ENCODE measurements around the gene HTR5A. TPM values are rescaled to one million over a fixed set of nuclear protein-coding genes. Genes with fewer than 3 reads are reported as not detected.
"Not testable (repeated sequence)": the region's sequence is repeated elsewhere in the genome, so short reads cannot be mapped to it uniquely, and the experiment has no call there.

Gene HTR5A
- polyA plus RNA-seq, result not detected

- WGBS, 3 donors, result 2 to 3% (median 2%) methylated on average over 44 to 48 of the region's 48 CpGs
- no peak within 1 kb of the TSS for H3K27ac ChIP-seq (ENCODE audit: low read depth, low read length)
Measured at GRCh38 chr7:155069992-155070751, at the start of gene HTR5A. Gene HTR5A (plus strand): TSS chr7:155070324. CDS start chr7:155070900, 576 bp downstream.

- 62 to 72% (median 64%) methylated on average over 5 of the region's 5 CpGs for WGBS, 3 donors
- H3K27ac ChIP-seq (ENCODE audit: low read depth, low read length), result no peak overlapping the region
Measured at GRCh38 chr7:155020996-155021395, 49.1 kb upstream of the HTR5A start.

GRCh38 chr7:155021699-155022145, 48.4 kb upstream of the HTR5A start:
- WGBS, 3 donors, result 57 to 72% (median 68%) methylated on average over 7 of the region's 7 CpGs
- H3K27ac ChIP-seq (ENCODE audit: low read depth, low read length), result no peak overlapping the region

GRCh38 chr7:155027879-155028278, 42.2 kb upstream of the HTR5A start:
- no peak overlapping the region for H3K27ac ChIP-seq (ENCODE audit: low read depth, low read length)
- WGBS, 3 donors, result 92 to 97% (median 96%) methylated on average over 1 of the region's 1 CpG

GRCh38 chr7:155032978-155033377, 37.1 kb upstream of the HTR5A start:
- WGBS, 3 donors, result 68 to 74% (median 68%) methylated on average over 6 of the region's 6 CpGs
- no peak overlapping the region for H3K27ac ChIP-seq (ENCODE audit: low read depth, low read length)

GRCh38 chr7:155034495-155034894, 35.6 kb upstream of the HTR5A start:
- 86 to 91% (median 90%) methylated on average over 15 of the region's 15 CpGs for WGBS, 3 donors
- not testable (repeated sequence) for H3K27ac ChIP-seq (ENCODE audit: low read depth, low read length)

- 78 to 84% (median 82%) methylated on average over 4 of the region's 4 CpGs for WGBS, 3 donors
- no peak overlapping the region for H3K27ac ChIP-seq (ENCODE audit: low read depth, low read length)
Measured at GRCh38 chr7:155038335-155038734, 31.8 kb upstream of the HTR5A start.

GRCh38 chr7:155043756-155044155, 26.4 kb upstream of the HTR5A start:
- 56 to 61% (median 60%) methylated on average over 4 of the region's 4 CpGs for WGBS, 3 donors

GRCh38 chr7:155048006-155048405, 22.1 kb upstream of the HTR5A start:
- 56 to 67% (median 63%) methylated on average over 4 of the region's 4 CpGs for WGBS, 3 donors
- no peak overlapping the region for H3K27ac ChIP-seq (ENCODE audit: low read depth, low read length)

More at GRCh38 chr7:155043756-155044155, 26.4 kb upstream of the HTR5A start:
- no peak overlapping the region for H3K27ac ChIP-seq (ENCODE audit: low read depth, low read length)

- 86 to 93% (median 89%) methylated on average over 4 of the region's 4 CpGs for WGBS, 3 donors
- H3K27ac ChIP-seq (ENCODE audit: low read depth, low read length), result no peak overlapping the region
Measured at GRCh38 chr7:155051355-155051754, 18.8 kb upstream of the HTR5A start.

GRCh38 chr7:155053002-155053401, 17.1 kb upstream of the HTR5A start:
- 69 to 75% (median 70%) methylated on average over 12 of the region's 12 CpGs for WGBS, 3 donors
- no peak overlapping the region for H3K27ac ChIP-seq (ENCODE audit: low read depth, low read length)

- no peak overlapping the region for H3K27ac ChIP-seq (ENCODE audit: low read depth, low read length)
- WGBS, 3 donors, result 82 to 87% (median 83%) methylated on average over 2 of the region's 2 CpGs
Measured at GRCh38 chr7:155054761-155055160, 15.4 kb upstream of the HTR5A start.

- no peak overlapping the region for H3K27ac ChIP-seq (ENCODE audit: low read depth, low read length)
- WGBS, 3 donors, result 72 to 73% (median 73%) methylated on average over 7 of the region's 7 CpGs
Measured at GRCh38 chr7:155057076-155057475, 13.0 kb upstream of the HTR5A start.

GRCh38 chr7:155058896-155059295, 11.2 kb upstream of the HTR5A start:
- 57 to 80% (median 60%) methylated on average over 4 of the region's 4 CpGs for WGBS, 3 donors
- no peak overlapping the region for H3K27ac ChIP-seq (ENCODE audit: low read depth, low read length)

GRCh38 chr7:155059703-155060102, 10.4 kb upstream of the HTR5A start:
- WGBS, 3 donors, result 21 to 61% (median 58%) methylated on average over 5 of the region's 5 CpGs
- no peak overlapping the region for H3K27ac ChIP-seq (ENCODE audit: low read depth, low read length)

- 38 to 42% (median 40%) methylated on average over 5 of the region's 5 CpGs for WGBS, 3 donors
- H3K27ac ChIP-seq (ENCODE audit: low read depth, low read length), result no peak overlapping the region
Measured at GRCh38 chr7:155062411-155062810, 7.7 kb upstream of the HTR5A start.

GRCh38 chr7:155064186-155064585, 5.9 kb upstream of the HTR5A start:
- H3K27ac ChIP-seq (ENCODE audit: low read depth, low read length), result no peak overlapping the region
- WGBS, 3 donors, result 40 to 67% (median 56%) methylated on average over 4 of the region's 4 CpGs

GRCh38 chr7:155066417-155066950, 3.6 kb upstream of the HTR5A start:
- 38 to 50% (median 45%) methylated on average over 7 of the region's 7 CpGs for WGBS, 3 donors
- H3K27ac ChIP-seq (ENCODE audit: low read depth, low read length), result no peak overlapping the region

GRCh38 chr7:155071121-155071651, 1.1 kb downstream of the HTR5A start:
- WGBS, 3 donors, result 44 to 52% (median 51%) methylated on average over 43 of the region's 43 CpGs
- no peak overlapping the region for H3K27ac ChIP-seq (ENCODE audit: low read depth, low read length)

Data from adipose tissue (tissue), 3 donors.